WTC11 (cell line): ENCODE data around the gene AGBL1. TPM values are rescaled to one million over a fixed set of nuclear protein-coding genes. Genes with fewer than 3 reads are reported as not detected.

ENCODE experiments used
- ATAC-seq: fragments of 200-7000 bp; cut with Tn5 transposase; 2 replicates; pipeline ENCODE4 v1.10.0; 2021; ENCODE audit warnings: mild to moderate bottlenecking, moderate library complexity
- CTCF ChIA-PET: fragments of 300-600 bp; sonication (Branson Sonifier 250); formaldehyde crosslinking; loops from one replicate; lab custom pipeline; 2021; ENCODE audit warnings: antibody characterized with exemption; lab: Charles Lee
- POLR2A ChIA-PET: fragments of 350-600 bp; sonication (Branson Sonifier 250); formaldehyde crosslinking; loops from one replicate; lab custom pipeline; 2021; ENCODE audit warnings: antibody characterized with exemption; lab: Charles Lee
- DNase-seq: peaks from one replicate; pipeline ENCODE4 v3.0.0; 2021; ENCODE audit warnings: low spot score
- H3K27ac Mint-ChIP-seq: 2 replicates; pipeline ENCODE4 v1.8.0; 2021; ENCODE audit warnings: mixed read lengths
- H3K27me3 Mint-ChIP-seq: 2 replicates; pipeline ENCODE4 v1.8.0; 2021; ENCODE audit warnings: low read depth, mild to moderate bottlenecking, moderate library complexity, mixed read lengths
- H3K36me3 Mint-ChIP-seq: 2 replicates; pipeline ENCODE4 v1.8.0; 2021; ENCODE audit warnings: mixed read lengths
- H3K4me1 Mint-ChIP-seq: 2 replicates; pipeline ENCODE4 v1.8.0; 2022; ENCODE audit warnings: mixed read lengths
- H3K4me3 Mint-ChIP-seq: 2 replicates; pipeline ENCODE4 v1.8.0; 2021; ENCODE audit warnings: mild to moderate bottlenecking, moderate library complexity, mixed read lengths
- H3K9me3 Mint-ChIP-seq: 2 replicates; pipeline ENCODE4 v1.8.0; 2021; ENCODE audit warnings: mixed read lengths
- E2F1 ChIP-seq: sonication (generic); formaldehyde crosslinking; IDR thresholded peaks from 2 replicates; pipeline ENCODE4 v1.8.0; 2022; ENCODE audit warnings: mild to moderate bottlenecking, missing genetic modification reagents
- E2F4 ChIP-seq: sonication (generic); formaldehyde crosslinking; IDR thresholded peaks from 2 replicates; pipeline ENCODE4 v1.8.1; 2022; ENCODE audit warnings: low read depth, mild to moderate bottlenecking, moderate library complexity, missing genetic modification reagents, borderline replicate concordance
- ELF4 ChIP-seq: sonication (generic); formaldehyde crosslinking; IDR thresholded peaks from 2 replicates; pipeline ENCODE4 v1.8.1; 2022; ENCODE audit warnings: low read depth, mild to moderate bottlenecking, moderate library complexity, missing genetic modification reagents
- ERG ChIP-seq: fragments of 250-450 bp; sonication (Bioruptor Pico); IDR thresholded peaks from 2 replicates; pipeline ENCODE4 v1.8.0; 2021; ENCODE audit warnings: mild to moderate bottlenecking
- FOXK1 ChIP-seq: sonication (generic); formaldehyde crosslinking; IDR thresholded peaks from 2 replicates; pipeline ENCODE4 v1.8.0; 2022; ENCODE audit warnings: mild to moderate bottlenecking, moderate library complexity, missing genetic modification reagents
- HMGXB4 ChIP-seq: sonication (generic); formaldehyde crosslinking; IDR thresholded peaks from 2 replicates; pipeline ENCODE4 v1.8.1; 2023; ENCODE audit warnings: mild to moderate bottlenecking, moderate library complexity, missing genetic modification reagents
- NR1H2 ChIP-seq: sonication (generic); formaldehyde crosslinking; IDR thresholded peaks from 2 replicates; pipeline ENCODE4 v1.9.0; 2021; ENCODE audit warnings: mild to moderate bottlenecking, moderate library complexity, missing genetic modification reagents
- PRDM15 ChIP-seq: sonication (generic); formaldehyde crosslinking; IDR thresholded peaks from 2 replicates; pipeline ENCODE4 v1.8.0; 2022; ENCODE audit warnings: missing genetic modification reagents
- SMAD4 ChIP-seq: sonication (generic); formaldehyde crosslinking; IDR thresholded peaks from 2 replicates; pipeline ENCODE4 v1.8.0; 2022; ENCODE audit warnings: mild to moderate bottlenecking, missing genetic modification reagents
- STAT6 ChIP-seq: sonication (generic); formaldehyde crosslinking; conservative IDR thresholded peaks from 2 replicates; pipeline ENCODE4 v1.8.1; 2023; ENCODE audit warnings: mild to moderate bottlenecking, low read depth, missing genetic modification reagents, moderate library complexity
- TCF7 ChIP-seq: sonication (generic); formaldehyde crosslinking; IDR thresholded peaks from 2 replicates; pipeline ENCODE4 v1.8.0; 2022; ENCODE audit warnings: mild to moderate bottlenecking, low read depth, missing genetic modification reagents, moderate library complexity
- TEAD1 ChIP-seq: sonication (generic); formaldehyde crosslinking; IDR thresholded peaks from 2 replicates; pipeline ENCODE4 v1.8.0; 2022; ENCODE audit warnings: mild to moderate bottlenecking, missing genetic modification reagents
- TEAD4 ChIP-seq: sonication (generic); formaldehyde crosslinking; IDR thresholded peaks from 2 replicates; pipeline ENCODE4 v1.8.0; 2022; ENCODE audit warnings: mild to moderate bottlenecking, missing genetic modification reagents
- USF1 ChIP-seq: sonication (generic); formaldehyde crosslinking; IDR thresholded peaks from 2 replicates; pipeline ENCODE4 v1.8.0; 2022; ENCODE audit warnings: mild to moderate bottlenecking, missing genetic modification reagents
- ZMAT4 ChIP-seq: fragments of 250-450 bp; sonication (Bioruptor Pico); IDR thresholded peaks from 2 replicates; pipeline ENCODE4 v1.9.0; 2021; ENCODE audit warnings: mild to moderate bottlenecking
- ZNF425 ChIP-seq: fragments of 250-450 bp; sonication (Bioruptor Pico); conservative IDR thresholded peaks from 2 replicates; pipeline ENCODE4 v1.9.0; 2021; ENCODE audit warnings: mild to moderate bottlenecking
- ZNF671 ChIP-seq: fragments of 250-450 bp; sonication (Bioruptor Pico); IDR thresholded peaks from 2 replicates; pipeline ENCODE4 v1.8.0; 2021; ENCODE audit warnings: mild to moderate bottlenecking
- total RNA-seq: library from RNA; stranded (reverse); gene quantifications from 3 replicates; pipeline ENCODE4 v1.2.3, GENCODE V29; 2021

Gene AGBL1
- total RNA-seq, 1 experiment from 2014 or later: not detected

GRCh38 chr15:86802244-86802643 lies 722.6 kb downstream of the AGBL1 start (continued):
- no peak for TF ChIP-seq STAT6 (CRISPR knock-in tag)
- TF ChIP-seq, all 79 proteins: peak for 0

- Mint-ChIP-seq H3K27me3 (no peaks in the 10 kb centered on the region), H3K4me3 (no peak overlapping the region), H3K36me3 (no peaks in the 10 kb centered on the region), H3K4me1 (no peaks in the 10 kb centered on the region), H3K9me3 (no peaks in the 10 kb centered on the region), H3K27ac (no peak overlapping the region)
- CTCF ChIA-PET: no interaction called here
- POLR2A ChIA-PET: no interaction called here
- DNase-seq: no peak
- no peak for ATAC-seq
- TF ChIP-seq ZMAT4 (no peak), TCF7 (CRISPR knock-in tag) (no peak), ZNF671 (CRISPR knock-in tag) (no peak), ERG (CRISPR knock-in tag) (no peak), SMAD4 (CRISPR knock-in tag) (no peak), NR1H2 (CRISPR knock-in tag) (no peak), TEAD4 (CRISPR knock-in tag) (no peak), ELF4 (CRISPR knock-in tag) (no peak), PRDM15 (no peak), E2F4 (CRISPR knock-in tag) (no peak), E2F1 (CRISPR knock-in tag) (no peak), TEAD1 (CRISPR knock-in tag) (no peak), ZNF425 (CRISPR knock-in tag) (no peak), FOXK1 (CRISPR knock-in tag) (no peak), HMGXB4 (CRISPR knock-in tag) (no peak), USF1 (CRISPR knock-in tag) (no peak)
Observed at GRCh38 chr15:86804406-86804805, 724.7 kb downstream of the AGBL1 start.
